PC-3 (cell line): ENCODE measurements around the gene C7orf57. TPM values are rescaled to one million over a fixed set of nuclear protein-coding genes. Genes with fewer than 3 reads are reported as not detected.

Experiments
- ATAC-seq: fragments of 200-7000 bp; cut with Tn5 transposase; 2 replicates; pipeline ENCODE4 v1.9.1; 2020; ENCODE audit warnings: mild to moderate bottlenecking, moderate library complexity
- BruUV-seq: library from RNA; stranded (reverse); fragments of 400-500 nt; replicated peaks from 2 replicates; lab custom pipeline; 2021; lab: Mats Ljungman, UMichigan
- CTCF ChIA-PET: fragments of 300-600 bp; sonication (Branson Sonifier 250); formaldehyde crosslinking; loops from one replicate; lab custom pipeline; 2022; ENCODE audit warnings: antibody characterized with exemption; lab: Charles Lee
- POLR2A ChIA-PET: fragments of 300-600 bp; sonication (Branson Sonifier 250); formaldehyde crosslinking; loops from one replicate; lab custom pipeline; 2022; ENCODE audit warnings: antibody characterized with exemption; ENCODE audit not compliant: unreplicated experiment; lab: Charles Lee
- DNase-seq: peaks from one replicate; pipeline ENCODE4 v3.0.0-alpha.2; 2015
- H2AFZ ChIP-seq: fragments of 300-600 bp; sonication (generic); 2 replicates; pipeline ENCODE4 v1.6.0; 2016; ENCODE audit warnings: antibody characterized with exemption, low read length
- H3F3A ChIP-seq: fragments of 300-600 bp; sonication (generic); one replicate; pipeline ENCODE4 v1.6.0; 2017; ENCODE audit warnings: antibody characterized with exemption, low read length, control low read depth, mild to moderate bottlenecking; ENCODE audit not compliant: unreplicated experiment
- H3K27ac ChIP-seq: fragments of 300-600 bp; sonication (generic); 2 replicates; pipeline ENCODE4 v1.5.1; 2016; ENCODE audit warnings: mild to moderate bottlenecking, low read length
- H3K27me3 ChIP-seq: fragments of 300-600 bp; sonication (generic); 2 replicates; pipeline ENCODE4 v1.6.1; 2016; ENCODE audit warnings: low read length, mixed read lengths
- H3K36me3 ChIP-seq: fragments of 300-600 bp; sonication (generic); 2 replicates; pipeline ENCODE4 v1.6.1; 2016; ENCODE audit warnings: low read depth, mixed run types, low read length, mixed read lengths
- H3K4me1 ChIP-seq: fragments of 300-600 bp; sonication (generic); 2 replicates; pipeline ENCODE4 v1.5.1; 2016; ENCODE audit warnings: low read length; ENCODE audit not compliant: insufficient read depth
- H3K4me2 ChIP-seq: fragments of 300-600 bp; sonication (generic); 2 replicates; pipeline ENCODE4 v1.6.0; 2016; ENCODE audit warnings: low read length
- H3K4me3 ChIP-seq: fragments of 300-600 bp; sonication (generic); 2 replicates; pipeline ENCODE4 v1.5.1; 2016; ENCODE audit warnings: mild to moderate bottlenecking, low read length, mixed read lengths
- H3K79me2 ChIP-seq: fragments of 300-600 bp; sonication (generic); 2 replicates; pipeline ENCODE4 v1.6.1; 2017; ENCODE audit warnings: low read length, mixed read lengths
- H3K9ac ChIP-seq: fragments of 300-600 bp; sonication (generic); 2 replicates; pipeline ENCODE4 v1.6.0; 2016; ENCODE audit warnings: mild to moderate bottlenecking, low read length
- H3K9me2 ChIP-seq: fragments of 300-600 bp; sonication (generic); replicated peaks from 2 replicates; pipeline ENCODE4 v1.6.1; 2016; ENCODE audit warnings: mixed run types, low read length, mixed read lengths
- H3K9me3 ChIP-seq: fragments of 300-600 bp; sonication (generic); 2 replicates; pipeline ENCODE4 v1.6.1; 2016; ENCODE audit warnings: low read length, mixed read lengths
- H4K20me1 ChIP-seq: fragments of 300-600 bp; sonication (generic); 2 replicates; pipeline ENCODE4 v1.6.1; 2016; ENCODE audit warnings: low read length, mixed read lengths
- EZH2 ChIP-seq: fragments of 300-600 bp; sonication (generic); IDR thresholded peaks from one replicate; pipeline ENCODE4 v1.6.1; 2017; ENCODE audit warnings: antibody characterized with exemption, mild to moderate bottlenecking, low read length; ENCODE audit not compliant: unreplicated experiment
- EZH2phosphoT487 ChIP-seq: fragments of 300-600 bp; sonication (generic); IDR thresholded peaks from 2 replicates; pipeline ENCODE4 v1.6.1; 2018; ENCODE audit warnings: mild to moderate bottlenecking, antibody characterized with exemption, low read length, borderline replicate concordance
- intact Hi-C: fragments of 100-400 bp; cut with micrococcal nuclease; formaldehyde crosslinking; loops from 2 replicates; pipeline ENCODE4 v1.9.0; 2023
- total RNA-seq: library from RNA; depleted of rRNA; stranded (reverse); fragments of >200 nt; gene quantifications from 2 replicates; pipeline ENCODE4 v1.2.3, GENCODE V29; 2014
- TF ChIP-seq, protein P1 (sequence below): fragments of 300-600 bp; sonication (generic); conservative IDR thresholded peaks from 2 replicates; pipeline ENCODE4 v1.5.1; 2017; ENCODE audit warnings: antibody characterized with exemption, low read depth, mild to moderate bottlenecking, low read length

C7orf57 gene
- total RNA-seq, 1 experiment from 2014 or later, result 0.15 TPM

DNA sequence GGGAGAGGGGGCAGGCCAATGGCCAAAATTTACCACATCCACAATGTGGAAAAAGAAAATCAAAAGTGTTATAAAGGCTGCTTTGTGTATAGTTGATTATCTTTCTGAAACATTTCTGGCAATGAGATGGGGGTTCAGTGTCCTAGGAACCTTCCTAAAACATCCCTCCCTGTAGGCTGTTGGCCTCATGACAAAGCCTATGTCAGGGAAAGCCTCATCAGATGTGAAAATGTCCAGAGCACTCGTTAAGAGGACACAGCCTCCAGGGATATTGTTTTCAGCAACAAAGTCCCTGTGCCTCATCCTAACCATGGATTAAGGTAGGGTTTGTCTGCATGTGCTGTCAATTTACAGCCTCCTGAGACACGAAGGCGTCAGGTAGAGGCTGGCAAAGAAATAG lies 23.4 kb upstream of the C7orf57 start:
- CTCF ChIA-PET, result no interaction called here
- Histone ChIP-seq H3K9me2 (no peaks in the 10 kb centered on the region), H3F3A (no peaks in the 10 kb centered on the region), H3K4me1 (no peaks in the 10 kb centered on the region), H3K27ac (no peak overlapping the region), H3K79me2 (no peaks in the 10 kb centered on the region), H3K4me3 (no peak overlapping the region), H3K4me2 (no peak overlapping the region), H4K20me1 (no peaks in the 10 kb centered on the region), H3K9ac (no peak overlapping the region), H3K27me3 (no peaks in the 10 kb centered on the region), H3K9me3 (no peaks in the 10 kb centered on the region), H3K36me3 (no peaks in the 10 kb centered on the region), H2AFZ (no peak overlapping the region)
- intact Hi-C loops, result no loop called here
- TF ChIP-seq, protein P1, sequence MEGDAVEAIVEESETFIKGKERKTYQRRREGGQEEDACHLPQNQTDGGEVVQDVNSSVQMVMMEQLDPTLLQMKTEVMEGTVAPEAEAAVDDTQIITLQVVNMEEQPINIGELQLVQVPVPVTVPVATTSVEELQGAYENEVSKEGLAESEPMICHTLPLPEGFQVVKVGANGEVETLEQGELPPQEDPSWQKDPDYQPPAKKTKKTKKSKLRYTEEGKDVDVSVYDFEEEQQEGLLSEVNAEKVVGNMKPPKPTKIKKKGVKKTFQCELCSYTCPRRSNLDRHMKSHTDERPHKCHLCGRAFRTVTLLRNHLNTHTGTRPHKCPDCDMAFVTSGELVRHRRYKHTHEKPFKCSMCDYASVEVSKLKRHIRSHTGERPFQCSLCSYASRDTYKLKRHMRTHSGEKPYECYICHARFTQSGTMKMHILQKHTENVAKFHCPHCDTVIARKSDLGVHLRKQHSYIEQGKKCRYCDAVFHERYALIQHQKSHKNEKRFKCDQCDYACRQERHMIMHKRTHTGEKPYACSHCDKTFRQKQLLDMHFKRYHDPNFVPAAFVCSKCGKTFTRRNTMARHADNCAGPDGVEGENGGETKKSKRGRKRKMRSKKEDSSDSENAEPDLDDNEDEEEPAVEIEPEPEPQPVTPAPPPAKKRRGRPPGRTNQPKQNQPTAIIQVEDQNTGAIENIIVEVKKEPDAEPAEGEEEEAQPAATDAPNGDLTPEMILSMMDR, result no peak
- TF ChIP-seq EZH2phosphoT487 (no peak), EZH2 (no peak)
- no peak for ATAC-seq
- DNase-seq, result no peak
- no TSS peak for BruUV-seq
- POLR2A ChIA-PET, result no interaction called here

DNA sequence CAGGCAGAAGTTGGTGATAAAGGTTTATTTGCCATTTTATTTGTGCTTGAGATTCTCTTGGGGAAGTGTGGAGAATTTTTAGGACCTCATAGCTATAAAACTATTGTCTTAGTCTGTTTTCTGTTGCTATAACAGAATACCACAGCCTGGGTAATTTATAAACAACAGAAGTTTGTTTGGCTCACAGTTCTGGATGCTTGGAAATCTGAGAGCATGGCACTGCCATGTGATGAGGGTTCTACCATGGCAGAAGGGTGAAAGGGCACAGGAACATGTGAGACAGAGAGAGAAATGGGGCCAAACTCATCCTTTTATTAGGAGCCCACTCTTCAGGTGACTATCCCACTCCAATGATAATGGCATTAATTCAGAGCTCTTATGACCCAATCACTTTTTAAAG lies 18.7 kb upstream of the C7orf57 start:
- Histone ChIP-seq H3K27me3 (no peaks in the 10 kb centered on the region), H3F3A (no peaks in the 10 kb centered on the region), H3K79me2 (no peaks in the 10 kb centered on the region), H3K9me3 (no peaks in the 10 kb centered on the region), H3K4me1 (no peaks in the 10 kb centered on the region), H3K36me3 (no peaks in the 10 kb centered on the region), H3K27ac (no peak overlapping the region), H3K4me2 (no peak overlapping the region), H3K9ac (no peak overlapping the region), H3K4me3 (no peak overlapping the region), H2AFZ (no peak overlapping the region), H3K9me2 (no peaks in the 10 kb centered on the region), H4K20me1 (no peaks in the 10 kb centered on the region)
- ChIA-PET POLR2A (no interaction called here), CTCF (no interaction called here)
- BruUV-seq, result no TSS peak
- ATAC-seq (no peak), DNase-seq (no peak)
- intact Hi-C loops, result no loop called here
- TF ChIP-seq, protein P1, result no peak
- TF ChIP-seq EZH2 (no peak), EZH2phosphoT487 (no peak)

DNA sequence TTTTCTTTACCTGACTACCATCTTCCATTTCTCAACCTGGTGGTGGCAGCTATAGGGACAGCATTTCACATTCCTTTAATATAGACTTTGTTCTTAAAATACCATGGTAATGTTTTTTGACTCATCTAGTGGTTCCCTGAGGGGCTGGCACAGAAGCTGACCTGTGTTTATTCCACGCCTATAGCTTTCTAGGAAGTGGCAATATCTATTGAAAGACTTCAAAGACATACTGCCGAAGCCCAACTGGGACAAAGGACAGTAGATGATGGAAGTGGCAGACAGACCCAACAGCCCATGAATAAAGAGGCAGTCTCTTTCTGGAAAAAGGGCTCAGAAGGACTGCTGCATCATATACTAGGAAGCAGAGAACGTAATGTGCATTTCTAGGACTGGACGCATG lies 17.7 kb upstream of the C7orf57 start:
- BruUV-seq, result no TSS peak

More for the DNA sequence above, 17.7 kb upstream of the C7orf57 start:
- no peak overlapping the region for H3K9ac ChIP-seq
- DNase-seq (no peak), ATAC-seq (no peak)
- TF ChIP-seq, protein P1, result no peak
- TF ChIP-seq EZH2phosphoT487, result no peak
- no peak for TF ChIP-seq EZH2
- H3K36me3 ChIP-seq, result no peaks in the 10 kb centered on the region
- no peak overlapping the region for H3K27ac ChIP-seq
- no peaks in the 10 kb centered on the region for H3K79me2 ChIP-seq
- H3K9me2 ChIP-seq, result no peaks in the 10 kb centered on the region
- no peaks in the 10 kb centered on the region for H3K9me3 ChIP-seq
- H3K4me3 ChIP-seq, result no peak overlapping the region
- H3K4me1 ChIP-seq, result no peaks in the 10 kb centered on the region
- H3K4me2 ChIP-seq, result no peak overlapping the region
- no peaks in the 10 kb centered on the region for H3F3A ChIP-seq
- ChIA-PET POLR2A (no interaction called here), CTCF (no interaction called here)
- no peaks in the 10 kb centered on the region for H3K27me3 ChIP-seq
- no peaks in the 10 kb centered on the region for H4K20me1 ChIP-seq
- no peak overlapping the region for H2AFZ ChIP-seq
- intact Hi-C loops, result no loop called here
